Esophagus muscularis mucosa (tissue), 4 donors: ENCODE results near the gene ZNF674.

Experiments used
- EP300 ChIP-seq: sonication (generic); formaldehyde crosslinking; IDR thresholded peaks from one replicate; pipeline ENCODE4 v1.6.1; 2017; ENCODE audit warnings: antibody characterized with exemption
- POLR2A ChIP-seq: fragments of 450-650 bp; IDR thresholded peaks from one replicate; pipeline ENCODE4 v1.6.1; 2017; ENCODE audit warnings: antibody characterized with exemption, moderate library complexity, mild to moderate bottlenecking, low read depth
- POLR2AphosphoS5 ChIP-seq, 2 donors: sonication (generic); formaldehyde crosslinking; IDR thresholded peaks; one replicate each; pipeline ENCODE4 v1.6.1; 2017; ENCODE audit warnings: antibody characterized with exemption in 2 of 2
- TF ChIP-seq, protein P1 (sequence below), 3 experiments: fragments of 200-600 bp in 2 of 3; fragments of 450-650 bp in 1 of 3; sonication (generic) in 2 of 3; IDR thresholded peaks; one replicate each; pipeline ENCODE4 v1.5.1; 2017 to 2019; ENCODE audit warnings: antibody characterized with exemption in 3 of 3, mild to moderate bottlenecking in 2 of 3, moderate library complexity in 1 of 3

DNA sequence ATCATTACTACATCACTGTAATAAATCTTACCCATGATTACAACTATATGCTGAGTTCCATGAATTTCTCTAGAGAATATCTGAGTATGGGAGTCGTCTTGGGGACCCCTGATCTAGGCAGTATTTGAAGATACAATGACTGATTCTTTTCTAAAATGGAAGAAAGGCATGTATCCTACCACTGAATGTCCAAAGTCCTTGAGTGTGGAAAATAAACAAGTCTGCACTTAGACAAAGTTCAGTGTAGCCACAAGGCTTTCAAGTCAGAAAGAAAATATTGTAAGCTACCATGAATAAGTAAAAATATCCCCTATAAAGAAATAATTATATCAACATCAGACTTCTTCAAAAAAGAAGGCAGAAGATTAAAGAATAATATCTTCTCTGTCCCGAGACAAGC lies 42.4 kb downstream of the ZNF674 start:
- TF ChIP-seq POLR2AphosphoS5 (IDR thresholded peaks at IDR 0.05) (no peak), EP300 (no peak), POLR2A (no peak)
- TF ChIP-seq, protein P1, sequence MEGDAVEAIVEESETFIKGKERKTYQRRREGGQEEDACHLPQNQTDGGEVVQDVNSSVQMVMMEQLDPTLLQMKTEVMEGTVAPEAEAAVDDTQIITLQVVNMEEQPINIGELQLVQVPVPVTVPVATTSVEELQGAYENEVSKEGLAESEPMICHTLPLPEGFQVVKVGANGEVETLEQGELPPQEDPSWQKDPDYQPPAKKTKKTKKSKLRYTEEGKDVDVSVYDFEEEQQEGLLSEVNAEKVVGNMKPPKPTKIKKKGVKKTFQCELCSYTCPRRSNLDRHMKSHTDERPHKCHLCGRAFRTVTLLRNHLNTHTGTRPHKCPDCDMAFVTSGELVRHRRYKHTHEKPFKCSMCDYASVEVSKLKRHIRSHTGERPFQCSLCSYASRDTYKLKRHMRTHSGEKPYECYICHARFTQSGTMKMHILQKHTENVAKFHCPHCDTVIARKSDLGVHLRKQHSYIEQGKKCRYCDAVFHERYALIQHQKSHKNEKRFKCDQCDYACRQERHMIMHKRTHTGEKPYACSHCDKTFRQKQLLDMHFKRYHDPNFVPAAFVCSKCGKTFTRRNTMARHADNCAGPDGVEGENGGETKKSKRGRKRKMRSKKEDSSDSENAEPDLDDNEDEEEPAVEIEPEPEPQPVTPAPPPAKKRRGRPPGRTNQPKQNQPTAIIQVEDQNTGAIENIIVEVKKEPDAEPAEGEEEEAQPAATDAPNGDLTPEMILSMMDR (IDR thresholded peaks at IDR 0.05): no peak
